Uterus (tissue), 4 donors: ENCODE data around the gene AP1G1. TPM values are rescaled to one million over a fixed set of nuclear protein-coding genes. Genes with fewer than 3 reads are reported as not detected.

ENCODE experiments used
- DNase-seq, 2 donors: peaks; one replicate each; pipeline ENCODE4 v3.0.0-alpha.2; 2019 to 2020
- H3K27ac ChIP-seq, 2 donors: fragments of 200-600 bp; sonication (generic); 1 replicate in 1 of 2; 2 replicates in 1 of 2; pipeline ENCODE4 v1.5.1; 2016 to 2018
- H3K27me3 ChIP-seq, 2 donors: fragments of 200-600 bp; sonication (generic); one replicate each; pipeline ENCODE4 v1.5.1; 2018 to 2019; ENCODE audit warnings: control low read depth in 1 of 2
- H3K36me3 ChIP-seq, 2 donors: fragments of 200-600 bp; sonication (generic); one replicate each; pipeline ENCODE4 v1.5.1; 2019; ENCODE audit warnings: control low read depth in 1 of 2
- H3K4me1 ChIP-seq, 2 donors: fragments of 200-600 bp; sonication (generic); one replicate each; pipeline ENCODE4 v1.5.1; 2018 to 2019; ENCODE audit warnings: control low read depth in 1 of 2
- H3K4me3 ChIP-seq, 2 donors: fragments of 200-600 bp; sonication (generic); 1 replicate in 1 of 2; 2 replicates in 1 of 2; pipeline ENCODE4 v1.5.1; 2018 to 2019; ENCODE audit warnings: mild to moderate bottlenecking in 1 of 2
- H3K9me3 ChIP-seq, 2 donors: fragments of 200-600 bp; sonication (generic); one replicate each; pipeline ENCODE4 v1.5.1; 2019; ENCODE audit warnings: control low read depth in 1 of 2
- CTCF ChIP-seq, 4 experiments: fragments of 200-600 bp in 2 of 4; fragments of 450-650 bp in 2 of 4; sonication (generic) in 2 of 4; IDR thresholded peaks; one replicate each; pipeline ENCODE4 v1.5.1; 2016 to 2019; ENCODE audit warnings: antibody characterized with exemption in 4 of 4, mild to moderate bottlenecking in 2 of 4, moderate library complexity in 1 of 4
- POLR2A ChIP-seq, 2 donors: fragments of 450-650 bp; IDR thresholded peaks; one replicate each; pipeline ENCODE4 v1.6.1; 2016; ENCODE audit warnings: antibody characterized with exemption in 2 of 2, mild to moderate bottlenecking in 1 of 2, moderate library complexity in 1 of 2
- intact Hi-C: fragments of 100-400 bp; cut with DNase I; formaldehyde crosslinking; loops from one replicate; pipeline ENCODE4 v1.15.1; 2023; ENCODE audit warnings: low total_unique reads
- total RNA-seq, 4 donors: library from RNA; depleted of rRNA in 3 of 4; stranded (reverse); fragments of >200 nt in 3 of 4; gene quantifications; one replicate each; pipeline versions ENCODE4 v1.1.0 to v1.2.4, GENCODE V29; 2014 to 2023
- donor health status: DM: yes; HTN: yes; CAD: no.

Gene AP1G1
- total RNA-seq, 4 donors from 2014 or later, result 32.5 to 125 (median 56.4) TPM

GRCh38 chr16:71852561-71852960 is 43.9 kb upstream of the AP1G1 start:
- Histone ChIP-seq H3K9me3 (no peaks in the 10 kb centered on the region), H3K4me3 (no peak overlapping the region), H3K27me3 (no peaks in the 10 kb centered on the region), H3K27ac (peak overlapping the region in 1 of 2 donors; percentile 37), H3K4me1 (no peaks in the 10 kb centered on the region), H3K36me3 (no peaks in the 10 kb centered on the region)
- intact Hi-C loops, result no loop called here
- TF ChIP-seq POLR2A (IDR thresholded peaks at IDR 0.05) (no peak), CTCF (IDR thresholded peaks at IDR 0.05) (no peak)
- no peak for DNase-seq

- intact Hi-C loops, result no loop called here
- H3K27ac ChIP-seq, result peak overlapping the region; percentile 28 to 57
- no peaks in the 10 kb centered on the region for H3K27me3 ChIP-seq
- no peak for DNase-seq
- H3K9me3 ChIP-seq, result no peaks in the 10 kb centered on the region
- no peak for TF ChIP-seq CTCF (IDR thresholded peaks at IDR 0.05)
- TF ChIP-seq POLR2A (IDR thresholded peaks at IDR 0.05), result no peak
- H3K4me1 ChIP-seq, result no peaks in the 10 kb centered on the region
- no peaks in the 10 kb centered on the region for H3K36me3 ChIP-seq
- H3K4me3 ChIP-seq, result no peak overlapping the region
Observed at GRCh38 chr16:71852158-71852557, 43.5 kb upstream of the AP1G1 start.

- peak overlapping the region; percentile 28 to 57 for H3K27ac ChIP-seq
- intact Hi-C loops, result no loop called here
Observed at GRCh38 chr16:71851746-71852145, 43.1 kb upstream of the AP1G1 start.

GRCh38 chr16:71848622-71849021 is 40.0 kb upstream of the AP1G1 start:
- Histone ChIP-seq H3K4me1 (no peaks in the 10 kb centered on the region), H3K27ac (no peak overlapping the region), H3K9me3 (no peaks in the 10 kb centered on the region), H3K36me3 (no peaks in the 10 kb centered on the region), H3K27me3 (no peaks in the 10 kb centered on the region), H3K4me3 (no peak overlapping the region)
- intact Hi-C loops, result no loop called here
- no peak for TF ChIP-seq CTCF (IDR thresholded peaks at IDR 0.05)
- TF ChIP-seq POLR2A (IDR thresholded peaks at IDR 0.05), result no peak
- DNase-seq, result no peak

More at GRCh38 chr16:71851746-71852145, 43.1 kb upstream of the AP1G1 start:
- no peak overlapping the region for H3K4me3 ChIP-seq
- no peak for DNase-seq
- no peaks in the 10 kb centered on the region for H3K4me1 ChIP-seq
- no peaks in the 10 kb centered on the region for H3K27me3 ChIP-seq
- TF ChIP-seq CTCF (IDR thresholded peaks at IDR 0.05) (no peak), POLR2A (IDR thresholded peaks at IDR 0.05) (no peak)
- no peaks in the 10 kb centered on the region for H3K9me3 ChIP-seq
- no peaks in the 10 kb centered on the region for H3K36me3 ChIP-seq

- H3K36me3 ChIP-seq, result no peaks in the 10 kb centered on the region
- H3K4me1 ChIP-seq, result no peaks in the 10 kb centered on the region
- H3K27me3 ChIP-seq, result no peaks in the 10 kb centered on the region
- DNase-seq, result no peak
- H3K27ac ChIP-seq, result peak overlapping the region in 1 of 2 donors; percentile 89
- H3K9me3 ChIP-seq, result no peaks in the 10 kb centered on the region
- intact Hi-C loops, result no loop called here
- H3K4me3 ChIP-seq, result peak overlapping the region in 1 of 2 donors; percentile 73
- TF ChIP-seq CTCF (IDR thresholded peaks at IDR 0.05), result no peak
- no peak for TF ChIP-seq POLR2A (IDR thresholded peaks at IDR 0.05)
Observed at GRCh38 chr16:71847096-71847495, 38.5 kb upstream of the AP1G1 start.
